IPS-18a (cell line): Measurements from ENCODE around the gene SLC8A2.

Experiments used
- H3K27ac ChIP-seq: one replicate; pipeline ENCODE4 v1.5.1; 2013; ENCODE audit warnings: low read length
- H3K27me3 ChIP-seq: one replicate; pipeline ENCODE4 v1.6.1; 2013; ENCODE audit warnings: mild to moderate bottlenecking, low read length; ENCODE audit not compliant: control insufficient read depth, insufficient read depth
- H3K36me3 ChIP-seq: one replicate; pipeline ENCODE4 v1.6.1; 2013; ENCODE audit warnings: low read depth, low read length; ENCODE audit not compliant: control insufficient read depth
- H3K4me1 ChIP-seq: one replicate; pipeline ENCODE4 v1.6.1; 2013; ENCODE audit warnings: low read depth, low read length; ENCODE audit not compliant: control insufficient read depth
- H3K4me3 ChIP-seq: one replicate; pipeline ENCODE4 v1.5.1; 2013; ENCODE audit warnings: low read length
- H3K9ac ChIP-seq: one replicate; pipeline ENCODE4 v1.6.1; 2013; ENCODE audit warnings: mild to moderate bottlenecking, low read length, moderate library complexity
- H3K9me3 ChIP-seq: one replicate; pipeline ENCODE4 v1.6.1; 2013; ENCODE audit warnings: low read depth, low read length; ENCODE audit not compliant: control insufficient read depth

The SLC8A2 gene

DNA sequence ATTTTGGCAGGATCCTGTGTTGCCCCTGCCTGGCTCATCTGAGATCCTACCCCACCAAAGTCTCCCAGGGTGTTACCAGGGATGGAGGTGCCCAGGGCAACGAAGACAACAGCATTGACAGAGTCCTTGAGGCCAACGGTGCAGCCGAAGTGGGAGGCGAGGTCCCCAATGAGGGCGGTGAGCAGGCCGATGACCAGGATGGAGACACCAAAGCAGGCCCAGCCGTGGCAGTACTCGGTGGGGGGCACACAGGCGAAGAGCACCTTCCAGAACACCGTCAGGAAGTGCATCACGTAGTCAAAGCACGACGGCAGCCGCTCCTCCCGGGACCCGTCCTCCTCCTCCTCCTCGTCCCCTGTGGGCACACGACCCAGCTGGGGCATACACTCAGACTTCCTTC lies 39.6 kb downstream of the SLC8A2 start:
- H3K36me3 ChIP-seq = no peaks in the 10 kb centered on the region
- no peak overlapping the region for H3K27ac ChIP-seq
- H3K9me3 ChIP-seq = no peaks in the 10 kb centered on the region
- H3K4me3 ChIP-seq = no peak overlapping the region
- H3K4me1 ChIP-seq = peaks cover 6% of the 10 kb centered on the region
- no peak overlapping the region for H3K9ac ChIP-seq
- peaks cover 18% of the 10 kb centered on the region for H3K27me3 ChIP-seq

GRCh38 chr19:47430041-47430802 lies 41.5 kb downstream of the SLC8A2 start:
- H3K9me3 ChIP-seq = no peaks in the 10 kb centered on the region
- peaks cover 21% of the 10 kb centered on the region for H3K27me3 ChIP-seq
- no peak overlapping the region for H3K9ac ChIP-seq
- no peaks in the 10 kb centered on the region for H3K36me3 ChIP-seq
- peak overlapping the region; percentile 29 for H3K4me3 ChIP-seq
- H3K27ac ChIP-seq = no peak overlapping the region
- peaks cover 6% of the 10 kb centered on the region for H3K4me1 ChIP-seq

DNA sequence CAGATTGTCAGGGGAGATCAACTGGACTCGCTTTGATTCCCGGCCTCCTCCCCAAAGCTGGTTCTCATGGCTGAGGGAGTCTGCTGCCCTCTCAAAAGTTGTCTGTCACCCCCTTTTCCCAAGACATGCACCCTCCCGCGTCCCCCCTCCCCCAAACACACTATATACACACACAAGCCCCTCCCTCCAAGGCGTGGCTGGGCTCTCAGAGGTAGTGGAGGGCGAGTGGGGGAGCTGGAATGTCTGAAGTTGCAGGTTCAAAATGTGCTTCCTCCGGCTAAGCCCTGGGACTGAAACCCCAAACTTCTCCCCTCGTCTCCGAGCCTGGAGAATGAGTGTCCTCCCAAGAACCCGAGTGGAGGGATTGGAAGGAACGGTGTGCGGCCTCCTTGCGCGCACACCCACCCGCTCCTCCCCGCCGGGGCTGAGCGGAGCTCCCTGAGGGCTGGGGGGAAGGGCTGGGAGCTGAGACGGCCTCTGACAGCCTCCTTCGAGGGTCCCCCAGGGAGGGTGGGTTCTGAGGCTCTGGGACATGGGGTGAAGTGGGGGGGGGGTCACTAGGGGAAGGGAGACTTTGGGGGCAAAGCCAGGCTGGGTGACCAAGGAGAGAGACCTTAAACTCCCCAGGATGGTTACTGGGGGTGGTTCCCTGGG lies 42.4 kb downstream of the SLC8A2 start:
- Histone ChIP-seq H3K27ac (no peak overlapping the region), H3K9me3 (no peaks in the 10 kb centered on the region), H3K36me3 (no peaks in the 10 kb centered on the region), H3K4me1 (peaks cover 6% of the 10 kb centered on the region), H3K4me3 (peak overlapping the region; percentile 29), H3K27me3 (peaks cover 21% of the 10 kb centered on the region), H3K9ac (no peak overlapping the region)

DNA sequence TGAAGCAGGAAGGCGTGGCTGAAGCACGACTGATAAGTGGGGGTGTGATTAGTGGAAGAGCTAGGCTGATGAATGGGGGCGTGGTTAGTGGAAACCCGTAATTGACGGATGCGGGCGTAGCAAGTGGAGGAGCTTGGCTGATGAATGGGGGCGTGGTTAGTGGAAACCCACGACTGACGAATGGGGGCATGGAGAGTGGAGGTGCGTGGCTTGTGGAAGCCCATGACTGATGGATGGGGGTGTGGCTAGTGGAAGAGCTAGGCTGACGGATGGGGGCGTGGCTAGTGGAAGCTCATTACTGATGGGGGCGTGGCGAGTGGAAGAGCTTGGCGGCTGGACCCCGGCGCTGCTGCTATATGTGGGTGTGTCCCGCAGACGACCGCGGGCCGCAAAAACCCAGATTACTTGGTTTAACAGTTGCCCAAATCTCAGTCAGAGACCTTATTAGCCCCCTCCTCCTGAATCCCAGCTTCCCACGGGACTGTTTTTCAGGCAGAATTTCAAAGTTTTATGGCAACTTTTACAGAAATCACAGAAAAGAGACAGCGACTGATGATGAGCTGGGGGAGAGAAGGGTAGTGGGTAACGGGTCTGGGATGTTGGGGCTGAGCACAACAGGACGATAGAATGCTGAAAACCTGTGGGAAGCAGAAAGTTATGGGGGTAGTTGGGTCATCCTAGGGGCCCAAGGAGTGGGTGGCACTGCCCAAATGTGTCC lies 43.4 kb downstream of the SLC8A2 start:
- H3K27me3 ChIP-seq = peaks cover 28% of the 10 kb centered on the region
- no peaks in the 10 kb centered on the region for H3K36me3 ChIP-seq
- H3K9me3 ChIP-seq = no peaks in the 10 kb centered on the region
- H3K27ac ChIP-seq = no peak overlapping the region
- H3K4me3 ChIP-seq = peak overlapping the region; percentile 56
- H3K4me1 ChIP-seq = peaks cover 6% of the 10 kb centered on the region
- no peak overlapping the region for H3K9ac ChIP-seq

DNA sequence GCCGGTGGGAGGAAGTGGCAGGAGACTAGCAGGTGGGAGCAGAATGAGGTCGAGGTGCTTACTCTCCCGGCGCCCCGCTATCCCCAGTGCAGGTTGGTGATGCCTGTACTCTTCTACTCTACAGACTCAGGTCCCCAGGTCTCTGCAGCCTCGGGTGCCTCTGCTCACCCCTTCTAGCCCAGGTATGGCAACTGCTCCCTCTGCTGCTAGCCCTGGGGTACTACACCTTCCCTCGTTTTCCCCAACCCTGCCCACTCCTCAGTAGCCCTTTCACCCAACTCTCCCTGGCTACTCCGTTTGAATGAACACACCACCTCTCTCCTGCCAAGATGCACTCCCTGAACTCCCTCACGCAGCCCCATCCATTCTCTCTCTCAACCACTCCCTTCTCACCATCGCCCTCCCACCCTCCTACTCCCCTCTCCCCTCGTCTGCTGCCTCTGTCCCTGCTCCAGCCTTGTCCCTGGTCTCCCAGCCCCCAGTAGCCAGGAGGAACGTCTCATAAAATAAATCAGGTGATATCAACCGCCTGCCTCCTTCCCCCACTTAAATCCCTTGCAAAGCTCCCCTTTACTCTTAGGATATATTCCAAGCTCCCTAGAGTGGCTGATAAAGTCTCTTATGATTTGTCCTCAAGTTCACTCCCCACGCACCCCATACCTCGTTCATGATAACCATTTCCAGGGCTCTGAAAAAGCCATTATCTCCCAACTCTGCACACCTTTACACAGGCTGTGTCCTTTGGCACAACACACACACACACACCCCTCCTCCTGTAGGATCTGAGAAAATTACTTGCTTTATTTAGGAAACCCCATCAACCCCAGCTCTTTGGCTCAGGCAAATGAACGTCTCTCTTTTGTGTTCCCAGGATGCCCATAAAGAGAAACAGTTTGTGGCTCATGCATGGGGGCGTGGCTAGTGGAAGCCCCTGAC lies 44.2 kb downstream of the SLC8A2 start:
- H3K27ac ChIP-seq = peak overlapping the region; percentile 3
- H3K4me3 ChIP-seq = peak overlapping the region; percentile 56
- H3K4me1 ChIP-seq = peaks cover 6% of the 10 kb centered on the region
- H3K27me3 ChIP-seq = peaks cover 37% of the 10 kb centered on the region
- H3K9me3 ChIP-seq = no peaks in the 10 kb centered on the region
- no peaks in the 10 kb centered on the region for H3K36me3 ChIP-seq
- H3K9ac ChIP-seq = peak overlapping the region; percentile 15

DNA sequence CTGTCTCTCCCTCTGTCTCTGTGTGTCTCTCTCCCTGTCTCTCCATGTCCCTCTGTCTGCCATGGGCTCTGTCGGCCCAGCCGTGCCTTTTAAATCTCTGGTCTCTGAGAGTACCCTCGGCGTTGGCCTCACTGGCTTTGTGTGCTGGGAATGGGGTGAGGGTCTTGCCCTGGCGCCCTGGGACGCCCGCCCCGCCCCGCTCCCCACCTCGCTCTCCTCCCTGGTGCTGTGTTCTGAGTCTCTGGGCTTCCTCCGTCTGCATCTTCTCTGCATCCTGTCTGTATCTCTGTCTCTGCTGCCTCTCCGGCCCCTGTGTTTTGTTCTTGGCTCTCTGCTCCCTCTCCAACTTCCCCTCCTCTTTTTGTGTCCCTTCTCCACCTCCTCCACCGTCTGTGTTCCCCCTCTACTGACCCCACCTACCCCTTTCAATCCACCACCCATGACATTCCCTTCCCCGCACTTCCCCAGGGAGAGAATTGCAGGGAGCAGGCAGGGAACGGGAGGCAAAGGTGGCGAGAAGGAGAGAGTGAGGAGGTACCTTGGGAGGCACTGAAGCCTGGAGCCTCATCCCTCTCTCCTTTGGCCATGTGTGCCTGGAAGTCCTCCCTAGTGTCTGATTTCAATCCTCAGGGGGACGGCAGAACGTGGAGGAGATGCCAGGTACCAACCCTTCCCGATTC lies 48.4 kb downstream of the SLC8A2 start:
- H3K9me3 ChIP-seq = no peaks in the 10 kb centered on the region
- no peak overlapping the region for H3K27ac ChIP-seq
- H3K4me1 ChIP-seq = peaks cover 22% of the 10 kb centered on the region
- H3K9ac ChIP-seq = no peak overlapping the region
- H3K4me3 ChIP-seq = no peak overlapping the region
- H3K27me3 ChIP-seq = peaks cover 58% of the 10 kb centered on the region
- H3K36me3 ChIP-seq = no peaks in the 10 kb centered on the region

- peak overlapping the region; percentile 61 for H3K4me3 ChIP-seq
These were observed 49.1 kb downstream of the SLC8A2 start for GRCh38 chr19:47422417-47423163.

GRCh38 chr19:47421844-47422395 lies 49.8 kb downstream of the SLC8A2 start:
- peaks cover 22% of the 10 kb centered on the region for H3K4me1 ChIP-seq

More at GRCh38 chr19:47422417-47423163, 49.1 kb downstream of the SLC8A2 start:
- Histone ChIP-seq H3K9me3 (no peaks in the 10 kb centered on the region), H3K36me3 (no peaks in the 10 kb centered on the region), H3K27me3 (peaks cover 65% of the 10 kb centered on the region), H3K27ac (no peak overlapping the region), H3K9ac (no peak overlapping the region), H3K4me1 (peaks cover 22% of the 10 kb centered on the region)

DNA sequence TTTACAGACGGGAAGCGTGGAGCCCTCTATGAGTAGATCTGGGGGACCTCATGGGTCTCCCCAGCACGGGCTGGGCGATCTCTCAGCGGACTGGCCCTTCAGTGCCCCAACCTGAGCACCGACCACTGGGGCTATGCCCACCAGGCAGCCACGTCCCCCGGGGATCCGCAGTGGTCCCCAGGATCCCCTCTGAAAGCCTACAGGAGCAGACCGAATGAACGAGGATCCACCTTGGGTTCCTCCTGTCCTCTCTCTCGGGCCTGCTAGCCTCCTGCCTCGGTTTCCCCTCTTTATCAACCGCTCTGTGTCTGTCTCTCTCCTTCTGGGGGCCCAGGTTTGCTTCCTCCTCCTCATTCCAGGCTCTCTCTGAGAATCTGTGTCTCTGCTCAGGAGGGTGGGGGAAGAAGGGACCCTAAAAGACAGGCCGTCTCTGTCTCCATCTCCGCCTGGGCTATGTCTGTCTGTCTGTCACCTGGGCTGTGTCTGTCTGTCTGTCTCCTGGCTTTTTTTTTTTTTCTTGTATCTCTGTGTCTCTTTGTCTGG lies 50.4 kb downstream of the SLC8A2 start:
- Histone ChIP-seq H3K4me3 (peak overlapping the region; percentile 61), H3K27ac (no peak overlapping the region), H3K36me3 (no peaks in the 10 kb centered on the region), H3K4me1 (peaks cover 22% of the 10 kb centered on the region), H3K27me3 (peaks cover 78% of the 10 kb centered on the region), H3K9ac (no peak overlapping the region), H3K9me3 (no peaks in the 10 kb centered on the region)

More at GRCh38 chr19:47421844-47422395, 49.8 kb downstream of the SLC8A2 start:
- peak overlapping the region; percentile 61 for H3K4me3 ChIP-seq
- H3K36me3 ChIP-seq = no peaks in the 10 kb centered on the region
- H3K9ac ChIP-seq = no peak overlapping the region
- no peak overlapping the region for H3K27ac ChIP-seq
- H3K27me3 ChIP-seq = peaks cover 72% of the 10 kb centered on the region
- H3K9me3 ChIP-seq = no peaks in the 10 kb centered on the region

DNA sequence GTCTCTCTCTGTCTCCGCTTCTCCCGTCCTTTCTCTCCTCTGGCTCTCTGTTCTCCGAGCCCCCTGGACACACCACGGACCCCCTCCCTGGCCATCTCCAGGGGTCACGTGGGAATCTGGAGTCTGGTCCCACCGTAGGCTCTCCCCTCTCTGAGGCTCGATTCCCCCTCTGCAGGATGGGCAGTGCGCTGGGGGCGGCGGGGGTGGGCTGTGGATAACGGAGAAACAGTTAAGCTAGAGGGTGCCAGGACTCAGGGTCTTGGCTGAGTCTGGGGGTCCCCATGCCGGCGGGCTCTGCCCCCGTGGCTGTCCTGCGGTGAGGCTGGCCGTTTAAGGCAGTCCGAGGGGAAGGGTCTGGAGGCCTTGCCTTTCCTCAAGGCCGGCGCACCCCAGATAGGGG lies 51.9 kb downstream of the SLC8A2 start:
- peak overlapping the region; percentile 61 for H3K4me3 ChIP-seq
- peaks cover 77% of the 10 kb centered on the region for H3K27me3 ChIP-seq
- H3K9me3 ChIP-seq = no peaks in the 10 kb centered on the region
- peaks cover 22% of the 10 kb centered on the region for H3K4me1 ChIP-seq
- H3K27ac ChIP-seq = no peak overlapping the region
- no peak overlapping the region for H3K9ac ChIP-seq
- H3K36me3 ChIP-seq = no peaks in the 10 kb centered on the region
